Suprapubic skin (tissue), 4 donors: ENCODE results near the gene NEDD1. TPM values are rescaled to one million over a fixed set of nuclear protein-coding genes. Genes with fewer than 3 reads are reported as not detected.

Experiments used
- DNase-seq, 2 donors: peaks; one replicate each; pipeline ENCODE4 v3.0.0-alpha.2; 2019; ENCODE audit warnings: low spot score in 2 of 2
- H3K27ac ChIP-seq: fragments of 200-600 bp; sonication (generic); one replicate; pipeline ENCODE4 v1.5.1; 2019
- H3K27me3 ChIP-seq: fragments of 200-600 bp; sonication (generic); one replicate; pipeline ENCODE4 v1.5.1; 2019
- H3K36me3 ChIP-seq: fragments of 200-600 bp; sonication (generic); one replicate; pipeline ENCODE4 v1.5.1; 2019
- H3K4me1 ChIP-seq: fragments of 200-600 bp; sonication (generic); one replicate; pipeline ENCODE4 v1.5.1; 2019
- H3K4me3 ChIP-seq: fragments of 200-600 bp; sonication (generic); one replicate; pipeline ENCODE4 v1.5.1; 2019; ENCODE audit warnings: mild to moderate bottlenecking
- H3K9me3 ChIP-seq: fragments of 200-600 bp; sonication (generic); one replicate; pipeline ENCODE4 v1.5.1; 2019
- EP300 ChIP-seq: sonication (generic); formaldehyde crosslinking; IDR thresholded peaks from one replicate; pipeline ENCODE4 v1.6.1; 2017; ENCODE audit warnings: antibody characterized with exemption
- POLR2A ChIP-seq, 2 donors: fragments of 450-650 bp; IDR thresholded peaks; one replicate each; pipeline ENCODE4 v1.6.1; 2017; ENCODE audit warnings: antibody characterized with exemption in 2 of 2, mild to moderate bottlenecking in 2 of 2, moderate library complexity in 2 of 2
- POLR2AphosphoS5 ChIP-seq, 3 donors: sonication (generic); formaldehyde crosslinking; IDR thresholded peaks; one replicate each; pipeline ENCODE4 v1.6.1; 2017; ENCODE audit warnings: antibody characterized with exemption in 3 of 3
- WGBS: methylation state at CpG from one replicate; pipeline ENCODE4 v1.1.5; 2018; 5-methylcytosine and 5-hydroxymethylcytosine counted together
- total RNA-seq, 4 donors: library from RNA; depleted of rRNA; stranded (reverse); fragments of >200 nt; gene quantifications; one replicate each; pipeline ENCODE4 v1.1.0, GENCODE V29; 2016
- TF ChIP-seq, protein P1 (sequence below), 2 donors: fragments of 200-600 bp in 1 of 2; fragments of 450-650 bp in 1 of 2; sonication (generic) in 1 of 2; IDR thresholded peaks; one replicate each; pipeline ENCODE4 v1.5.1; 2016 to 2019; ENCODE audit warnings: antibody characterized with exemption in 2 of 2, mild to moderate bottlenecking in 1 of 2, moderate library complexity in 1 of 2

The NEDD1 gene
- total RNA-seq, 4 donors from 2014 or later: 11.8 to 16.3 (median 14.5) TPM

DNA sequence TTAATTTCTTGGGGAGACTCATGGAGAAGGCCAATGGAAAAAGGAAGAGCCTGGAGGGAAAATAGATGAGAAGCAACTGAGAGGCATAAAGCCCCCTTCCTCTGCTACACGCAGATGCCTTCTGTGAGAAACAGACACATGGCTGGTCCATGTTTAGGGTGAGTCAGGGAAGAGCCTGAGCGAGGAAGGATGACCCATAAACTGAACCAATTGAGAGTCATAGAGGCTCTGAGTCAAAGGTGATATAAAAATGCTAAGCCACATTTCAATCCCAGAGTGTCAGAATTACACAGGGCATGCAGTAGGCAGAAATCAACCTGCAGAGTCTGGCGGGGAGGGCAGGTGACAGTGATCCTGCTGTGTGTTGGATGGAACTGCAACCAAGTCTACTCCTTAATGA lies 30.1 kb upstream of the NEDD1 start:
- Histone ChIP-seq H3K36me3 (no peaks in the 10 kb centered on the region), H3K4me1 (no peaks in the 10 kb centered on the region)
- TF ChIP-seq POLR2AphosphoS5 (IDR thresholded peaks at IDR 0.05) (no peak), EP300 (no peak), POLR2A (IDR thresholded peaks at IDR 0.05) (no peak)
- TF ChIP-seq, protein P1, sequence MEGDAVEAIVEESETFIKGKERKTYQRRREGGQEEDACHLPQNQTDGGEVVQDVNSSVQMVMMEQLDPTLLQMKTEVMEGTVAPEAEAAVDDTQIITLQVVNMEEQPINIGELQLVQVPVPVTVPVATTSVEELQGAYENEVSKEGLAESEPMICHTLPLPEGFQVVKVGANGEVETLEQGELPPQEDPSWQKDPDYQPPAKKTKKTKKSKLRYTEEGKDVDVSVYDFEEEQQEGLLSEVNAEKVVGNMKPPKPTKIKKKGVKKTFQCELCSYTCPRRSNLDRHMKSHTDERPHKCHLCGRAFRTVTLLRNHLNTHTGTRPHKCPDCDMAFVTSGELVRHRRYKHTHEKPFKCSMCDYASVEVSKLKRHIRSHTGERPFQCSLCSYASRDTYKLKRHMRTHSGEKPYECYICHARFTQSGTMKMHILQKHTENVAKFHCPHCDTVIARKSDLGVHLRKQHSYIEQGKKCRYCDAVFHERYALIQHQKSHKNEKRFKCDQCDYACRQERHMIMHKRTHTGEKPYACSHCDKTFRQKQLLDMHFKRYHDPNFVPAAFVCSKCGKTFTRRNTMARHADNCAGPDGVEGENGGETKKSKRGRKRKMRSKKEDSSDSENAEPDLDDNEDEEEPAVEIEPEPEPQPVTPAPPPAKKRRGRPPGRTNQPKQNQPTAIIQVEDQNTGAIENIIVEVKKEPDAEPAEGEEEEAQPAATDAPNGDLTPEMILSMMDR (IDR thresholded peaks at IDR 0.05): no peak

DNA sequence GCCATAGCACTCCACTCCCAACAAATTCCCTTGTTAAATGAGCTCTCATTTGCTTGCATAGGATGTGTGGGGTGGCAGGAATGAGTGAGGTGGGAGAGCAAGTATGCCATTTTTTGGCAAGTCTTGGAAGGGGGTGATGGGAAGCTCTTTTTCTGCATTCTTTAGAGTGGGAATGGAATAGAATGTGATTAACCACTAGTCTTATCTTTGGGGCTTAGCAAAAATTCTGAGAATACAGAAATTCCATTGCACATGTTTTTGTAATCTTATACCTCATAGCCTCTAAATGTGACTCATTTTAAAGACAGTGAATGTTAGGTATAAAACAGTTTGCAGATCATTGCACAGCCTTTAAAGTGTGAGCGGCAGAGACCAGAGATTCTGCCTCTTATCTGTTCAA lies 28.4 kb upstream of the NEDD1 start:
- H3K27me3 ChIP-seq: no peaks in the 10 kb centered on the region
- H3K4me1 ChIP-seq: no peaks in the 10 kb centered on the region
- TF ChIP-seq, protein P1 (IDR thresholded peaks at IDR 0.05): no peak
- no peak for TF ChIP-seq POLR2AphosphoS5 (IDR thresholded peaks at IDR 0.05)
- no peak for TF ChIP-seq POLR2A (IDR thresholded peaks at IDR 0.05)
- TF ChIP-seq EP300: no peak
- no peaks in the 10 kb centered on the region for H3K36me3 ChIP-seq
- H3K4me3 ChIP-seq: no peak overlapping the region
- DNase-seq: no peak
- no peaks in the 10 kb centered on the region for H3K9me3 ChIP-seq
- H3K27ac ChIP-seq: no peak overlapping the region
- 82% methylated on average over 1 of the region's 1 CpG for whole genome bisulfite sequencing

More for the DNA sequence above, 30.1 kb upstream of the NEDD1 start:
- no peak for DNase-seq
- Histone ChIP-seq H3K9me3 (no peaks in the 10 kb centered on the region), H3K4me3 (no peak overlapping the region), H3K27ac (no peak overlapping the region), H3K27me3 (no peaks in the 10 kb centered on the region)
- WGBS: 79% methylated on average over 3 of the region's 3 CpGs

DNA sequence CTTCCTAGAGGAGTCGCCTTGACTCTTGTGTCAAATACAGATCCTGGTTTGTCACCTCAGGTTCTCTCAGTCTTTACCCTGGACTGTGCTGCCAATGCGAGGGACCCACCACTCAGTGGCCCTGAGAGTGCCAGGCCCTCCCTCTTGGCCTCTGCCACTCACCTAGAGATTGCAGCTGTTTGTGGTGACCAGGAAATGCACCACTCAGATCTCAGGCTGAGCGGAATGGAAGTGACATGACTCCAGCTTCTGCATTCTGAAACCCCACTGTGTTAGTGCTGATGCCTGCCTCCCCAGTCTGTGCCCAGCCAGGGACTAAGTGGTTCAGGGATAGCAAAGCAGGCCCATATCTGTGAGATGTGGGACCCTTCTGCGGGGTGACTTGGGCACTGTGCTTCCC lies 27.8 kb upstream of the NEDD1 start:
- Histone ChIP-seq H3K4me1 (no peaks in the 10 kb centered on the region), H3K27me3 (no peaks in the 10 kb centered on the region), H3K4me3 (no peak overlapping the region), H3K36me3 (no peaks in the 10 kb centered on the region), H3K27ac (no peak overlapping the region), H3K9me3 (no peaks in the 10 kb centered on the region)
- WGBS: 81% methylated on average over 3 of the region's 4 CpGs
- DNase-seq: no peak
- TF ChIP-seq EP300 (no peak), POLR2A (IDR thresholded peaks at IDR 0.05) (no peak), POLR2AphosphoS5 (IDR thresholded peaks at IDR 0.05) (no peak)
- TF ChIP-seq, protein P1 (IDR thresholded peaks at IDR 0.05): no peak

DNA sequence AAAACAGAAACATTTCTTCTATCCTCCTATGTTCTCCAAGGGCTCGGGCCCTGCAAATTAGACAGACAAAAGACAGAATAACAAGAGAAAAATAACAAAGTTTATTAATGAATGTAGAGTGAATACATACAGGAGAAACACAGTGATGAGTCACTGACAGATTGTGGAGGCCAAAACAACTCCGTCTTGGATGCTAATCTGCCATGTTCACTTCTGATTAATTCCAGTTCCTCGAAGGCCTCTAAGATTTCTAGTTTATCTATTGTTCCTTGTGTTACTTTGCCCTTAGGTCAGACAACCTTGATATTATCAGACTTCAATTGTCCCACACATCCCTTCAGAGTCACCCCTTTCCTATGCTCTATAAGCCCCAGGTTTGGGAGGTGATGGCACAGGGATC lies 26.8 kb upstream of the NEDD1 start:
- Histone ChIP-seq H3K4me3 (no peak overlapping the region), H3K27ac (no peak overlapping the region), H3K36me3 (no peaks in the 10 kb centered on the region), H3K9me3 (no peaks in the 10 kb centered on the region), H3K27me3 (no peaks in the 10 kb centered on the region), H3K4me1 (no peaks in the 10 kb centered on the region)
- DNase-seq: no peak
- 82% methylated on average over 3 of the region's 3 CpGs for WGBS
- no peak for TF ChIP-seq EP300
- no peak for TF ChIP-seq POLR2AphosphoS5 (IDR thresholded peaks at IDR 0.05)
- TF ChIP-seq, protein P1 (IDR thresholded peaks at IDR 0.05): no peak
- TF ChIP-seq POLR2A (IDR thresholded peaks at IDR 0.05): no peak

DNA sequence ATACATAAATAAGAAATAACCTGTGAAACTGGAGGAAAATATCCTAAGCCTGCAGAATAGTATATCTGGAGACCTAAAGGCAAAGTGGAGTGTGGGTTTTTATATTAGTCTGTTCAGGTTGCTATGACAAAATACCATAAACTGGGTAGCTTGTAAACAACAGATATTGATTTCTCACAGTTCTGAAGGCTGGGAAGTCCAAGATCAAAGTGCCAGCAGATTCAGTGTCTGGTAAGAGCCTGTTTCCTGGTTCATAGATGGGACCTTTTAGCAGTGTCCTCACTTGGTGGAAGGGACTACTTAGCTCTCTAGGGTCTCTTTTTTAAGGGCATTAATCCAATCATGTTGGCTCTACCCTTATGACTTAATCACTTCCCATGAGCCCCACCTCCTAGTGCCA lies 25.4 kb upstream of the NEDD1 start:
- no peak for DNase-seq
- no peak overlapping the region for H3K4me3 ChIP-seq
- TF ChIP-seq POLR2AphosphoS5 (IDR thresholded peaks at IDR 0.05) (no peak), POLR2A (IDR thresholded peaks at IDR 0.05) (no peak), EP300 (no peak)
- TF ChIP-seq, protein P1 (IDR thresholded peaks at IDR 0.05): no peak
- H3K4me1 ChIP-seq: no peaks in the 10 kb centered on the region
- no peaks in the 10 kb centered on the region for H3K36me3 ChIP-seq
- no peak overlapping the region for H3K27ac ChIP-seq
- H3K27me3 ChIP-seq: no peaks in the 10 kb centered on the region
- no peaks in the 10 kb centered on the region for H3K9me3 ChIP-seq
